ENCODE data around the gene GOLGA2.

DNA sequence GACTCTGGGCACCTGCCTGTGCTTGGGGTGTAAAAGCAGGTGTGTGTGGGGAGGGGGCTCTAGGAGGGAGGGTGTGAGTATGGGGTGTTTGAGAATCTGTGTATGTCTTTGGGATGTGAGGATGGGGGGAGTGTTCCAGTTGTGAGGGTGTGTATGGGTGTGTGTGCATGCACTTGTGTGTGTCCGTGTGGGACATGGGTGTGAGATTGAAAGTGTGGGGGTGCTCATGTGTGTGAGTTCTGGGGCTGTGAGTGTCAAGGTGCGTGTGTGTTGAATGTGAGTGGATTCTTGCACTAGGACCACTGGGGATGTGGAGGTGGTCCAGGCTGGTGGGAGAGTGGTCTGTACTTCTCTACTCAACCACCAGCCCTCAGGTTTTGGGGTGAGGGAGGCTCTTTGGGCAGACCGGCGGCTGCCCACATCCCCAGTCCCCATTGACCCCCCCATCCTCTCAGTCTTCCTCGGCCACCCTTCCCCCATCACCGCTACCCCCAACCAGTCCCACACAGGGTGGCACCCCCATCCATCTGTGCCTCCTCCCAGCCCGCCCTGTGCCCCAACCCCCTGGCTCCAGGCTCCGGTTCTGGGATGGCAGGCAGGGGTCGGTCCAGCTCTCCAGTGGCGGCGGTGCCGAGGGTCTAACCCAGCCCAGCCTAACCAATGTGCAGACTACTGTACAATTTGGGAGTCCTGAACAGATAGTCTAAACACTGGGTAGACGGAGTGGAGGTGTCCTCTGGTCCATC lies 31.5 kb downstream of the GOLGA2 start:
- TF ChIP-seq CTCF (conservative IDR thresholded peaks at IDR 0.05) (no peak), ZFX (IDR thresholded peaks at IDR 0.05) (no peak)
